ENCODE results near the gene SLC2A10.

The SLC2A10 gene

GRCh38 chr20:46740214-46740609 is 30.8 kb downstream of the SLC2A10 start:
- peaks cover 12% of the 10 kb centered on the region for H3K27me3 ChIP-seq (ENCODE audit: insufficient read depth, low read length, poor library complexity, severe bottlenecking)
- no peak overlapping the region for H3K9ac ChIP-seq (ENCODE audit: low read depth, low read length, poor library complexity, severe bottlenecking)
- no peaks in the 10 kb centered on the region for H3K9me2 ChIP-seq (replicated peaks; ENCODE audit: low read depth, low read length)
- H4K20me1 ChIP-seq (ENCODE audit: insufficient read depth, low read length, poor library complexity, severe bottlenecking), result no peaks in the 10 kb centered on the region
- H3K4me1 ChIP-seq (ENCODE audit: insufficient read depth, low read length, poor library complexity, severe bottlenecking), result no peaks in the 10 kb centered on the region
- no peaks in the 10 kb centered on the region for H3K79me2 ChIP-seq (ENCODE audit: insufficient read depth, low read length)
- H2AFZ ChIP-seq (ENCODE audit: low read length), result no peak overlapping the region
- no peaks in the 10 kb centered on the region for H3K9me3 ChIP-seq (ENCODE audit: insufficient read depth, low read depth, low read length)
- H3K4me2 ChIP-seq (ENCODE audit: low read depth, low read length, poor library complexity, severe bottlenecking), result no peak overlapping the region
- no peaks in the 10 kb centered on the region for H3F3A ChIP-seq (ENCODE audit: low read depth)
- TF ChIP-seq EZH2phosphoT487 (IDR thresholded peaks at IDR 0.05; ENCODE audit: borderline replicate concordance) (no peak), CTCF (conservative IDR thresholded peaks at IDR 0.05; ENCODE audit: low read length) (no peak)
- H3K4me3 ChIP-seq (ENCODE audit: low read length, poor library complexity, severe bottlenecking), result no peak overlapping the region
- H3K36me3 ChIP-seq (ENCODE audit: insufficient read depth, low read length), result no peaks in the 10 kb centered on the region

GRCh38 chr20:46741924-46742668 is 32.6 kb downstream of the SLC2A10 start:
- Histone ChIP-seq H3K27me3 (ENCODE audit: insufficient read depth, low read length, poor library complexity, severe bottlenecking) (peaks cover 15% of the 10 kb centered on the region), H3K9me3 (ENCODE audit: insufficient read depth, low read depth, low read length) (no peaks in the 10 kb centered on the region)
- TF ChIP-seq EZH2phosphoT487 (IDR thresholded peaks at IDR 0.05; ENCODE audit: borderline replicate concordance), result no peak
- no peak for TF ChIP-seq CTCF (conservative IDR thresholded peaks at IDR 0.05; ENCODE audit: low read length)

GRCh38 chr20:46742669-46743045 is 33.2 kb downstream of the SLC2A10 start:
- Histone ChIP-seq H2AFZ (ENCODE audit: low read length) (no peak overlapping the region), H3K27me3 (ENCODE audit: insufficient read depth, low read length, poor library complexity, severe bottlenecking) (peaks cover 15% of the 10 kb centered on the region)
- no peak for TF ChIP-seq EZH2phosphoT487 (IDR thresholded peaks at IDR 0.05; ENCODE audit: borderline replicate concordance)

More at GRCh38 chr20:46741924-46742668, 32.6 kb downstream of the SLC2A10 start:
- Histone ChIP-seq H3F3A (ENCODE audit: low read depth) (no peaks in the 10 kb centered on the region), H3K4me2 (ENCODE audit: low read depth, low read length, poor library complexity, severe bottlenecking) (no peak overlapping the region), H3K9me2 (replicated peaks; ENCODE audit: low read depth, low read length) (no peaks in the 10 kb centered on the region), H3K4me1 (ENCODE audit: insufficient read depth, low read length, poor library complexity, severe bottlenecking) (no peaks in the 10 kb centered on the region), H3K36me3 (ENCODE audit: insufficient read depth, low read length) (no peaks in the 10 kb centered on the region), H4K20me1 (ENCODE audit: insufficient read depth, low read length, poor library complexity, severe bottlenecking) (no peaks in the 10 kb centered on the region), H3K79me2 (ENCODE audit: insufficient read depth, low read length) (no peaks in the 10 kb centered on the region), H2AFZ (ENCODE audit: low read length) (no peak overlapping the region), H3K9ac (ENCODE audit: low read depth, low read length, poor library complexity, severe bottlenecking) (no peak overlapping the region), H3K4me3 (ENCODE audit: low read length, poor library complexity, severe bottlenecking) (no peak overlapping the region)

GRCh38 chr20:46743088-46743487 is 33.6 kb downstream of the SLC2A10 start:
- no peaks in the 10 kb centered on the region for H3K9me2 ChIP-seq (replicated peaks; ENCODE audit: low read depth, low read length)
- no peaks in the 10 kb centered on the region for H3K36me3 ChIP-seq (ENCODE audit: insufficient read depth, low read length)
- H3K9me3 ChIP-seq (ENCODE audit: insufficient read depth, low read depth, low read length), result no peaks in the 10 kb centered on the region
- H3K27me3 ChIP-seq (ENCODE audit: insufficient read depth, low read length, poor library complexity, severe bottlenecking), result peaks cover 15% of the 10 kb centered on the region
- no peaks in the 10 kb centered on the region for H3K4me1 ChIP-seq (ENCODE audit: insufficient read depth, low read length, poor library complexity, severe bottlenecking)
- H3K4me3 ChIP-seq (ENCODE audit: low read length, poor library complexity, severe bottlenecking), result no peak overlapping the region
- TF ChIP-seq EZH2phosphoT487 (IDR thresholded peaks at IDR 0.05; ENCODE audit: borderline replicate concordance), result no peak
- no peak for TF ChIP-seq CTCF (conservative IDR thresholded peaks at IDR 0.05; ENCODE audit: low read length)
- H3K79me2 ChIP-seq (ENCODE audit: insufficient read depth, low read length), result no peaks in the 10 kb centered on the region
- no peaks in the 10 kb centered on the region for H3F3A ChIP-seq (ENCODE audit: low read depth)
- H2AFZ ChIP-seq (ENCODE audit: low read length), result no peak overlapping the region
- H4K20me1 ChIP-seq (ENCODE audit: insufficient read depth, low read length, poor library complexity, severe bottlenecking), result no peaks in the 10 kb centered on the region
- H3K4me2 ChIP-seq (ENCODE audit: low read depth, low read length, poor library complexity, severe bottlenecking), result no peak overlapping the region
- no peak overlapping the region for H3K9ac ChIP-seq (ENCODE audit: low read depth, low read length, poor library complexity, severe bottlenecking)

More at GRCh38 chr20:46742669-46743045, 33.2 kb downstream of the SLC2A10 start:
- H3K9me2 ChIP-seq (replicated peaks; ENCODE audit: low read depth, low read length), result no peaks in the 10 kb centered on the region
- no peaks in the 10 kb centered on the region for H4K20me1 ChIP-seq (ENCODE audit: insufficient read depth, low read length, poor library complexity, severe bottlenecking)
- no peak overlapping the region for H3K9ac ChIP-seq (ENCODE audit: low read depth, low read length, poor library complexity, severe bottlenecking)
- no peaks in the 10 kb centered on the region for H3K4me1 ChIP-seq (ENCODE audit: insufficient read depth, low read length, poor library complexity, severe bottlenecking)
- H3K4me3 ChIP-seq (ENCODE audit: low read length, poor library complexity, severe bottlenecking), result no peak overlapping the region
- no peak overlapping the region for H3K4me2 ChIP-seq (ENCODE audit: low read depth, low read length, poor library complexity, severe bottlenecking)
- no peaks in the 10 kb centered on the region for H3F3A ChIP-seq (ENCODE audit: low read depth)
- H3K9me3 ChIP-seq (ENCODE audit: insufficient read depth, low read depth, low read length), result no peaks in the 10 kb centered on the region
- H3K79me2 ChIP-seq (ENCODE audit: insufficient read depth, low read length), result no peaks in the 10 kb centered on the region
- no peaks in the 10 kb centered on the region for H3K36me3 ChIP-seq (ENCODE audit: insufficient read depth, low read length)

Data from Loucy (cell line).